Suprapubic skin (tissue), 4 donors: ENCODE data around the gene KAZN. TPM values are rescaled to one million over a fixed set of nuclear protein-coding genes. Genes with fewer than 3 reads are reported as not detected.

ENCODE experiments used
- DNase-seq, 2 donors: peaks; one replicate each; pipeline ENCODE4 v3.0.0-alpha.2; 2019; ENCODE audit warnings: low spot score in 2 of 2
- H3K27ac ChIP-seq: fragments of 200-600 bp; sonication (generic); one replicate; pipeline ENCODE4 v1.5.1; 2019
- H3K27me3 ChIP-seq: fragments of 200-600 bp; sonication (generic); one replicate; pipeline ENCODE4 v1.5.1; 2019
- H3K36me3 ChIP-seq: fragments of 200-600 bp; sonication (generic); one replicate; pipeline ENCODE4 v1.5.1; 2019
- H3K4me1 ChIP-seq: fragments of 200-600 bp; sonication (generic); one replicate; pipeline ENCODE4 v1.5.1; 2019
- H3K4me3 ChIP-seq: fragments of 200-600 bp; sonication (generic); one replicate; pipeline ENCODE4 v1.5.1; 2019; ENCODE audit warnings: mild to moderate bottlenecking
- H3K9me3 ChIP-seq: fragments of 200-600 bp; sonication (generic); one replicate; pipeline ENCODE4 v1.5.1; 2019
- CTCF ChIP-seq, 2 donors: fragments of 200-600 bp in 1 of 2; fragments of 450-650 bp in 1 of 2; sonication (generic) in 1 of 2; IDR thresholded peaks; one replicate each; pipeline ENCODE4 v1.5.1; 2016 to 2019; ENCODE audit warnings: antibody characterized with exemption in 2 of 2, mild to moderate bottlenecking in 1 of 2, moderate library complexity in 1 of 2
- EP300 ChIP-seq: sonication (generic); formaldehyde crosslinking; IDR thresholded peaks from one replicate; pipeline ENCODE4 v1.6.1; 2017; ENCODE audit warnings: antibody characterized with exemption
- POLR2A ChIP-seq, 2 donors: fragments of 450-650 bp; IDR thresholded peaks; one replicate each; pipeline ENCODE4 v1.6.1; 2017; ENCODE audit warnings: antibody characterized with exemption in 2 of 2, mild to moderate bottlenecking in 2 of 2, moderate library complexity in 2 of 2
- POLR2AphosphoS5 ChIP-seq, 3 donors: sonication (generic); formaldehyde crosslinking; IDR thresholded peaks; one replicate each; pipeline ENCODE4 v1.6.1; 2017; ENCODE audit warnings: antibody characterized with exemption in 3 of 3
- WGBS: methylation state at CpG from one replicate; pipeline ENCODE4 v1.1.5; 2018; 5-methylcytosine and 5-hydroxymethylcytosine counted together
- total RNA-seq, 4 donors: library from RNA; depleted of rRNA; stranded (reverse); fragments of >200 nt; gene quantifications; one replicate each; pipeline ENCODE4 v1.1.0, GENCODE V29; 2016

Gene KAZN
- total RNA-seq, 4 donors from 2014 or later = 29.2 to 37.5 (median 31.7) TPM

- Histone ChIP-seq H3K27me3 (peaks cover 5% of the 10 kb centered on the region), H3K4me3 (no peak overlapping the region), H3K36me3 (no peaks in the 10 kb centered on the region), H3K9me3 (no peaks in the 10 kb centered on the region), H3K27ac (no peak overlapping the region), H3K4me1 (peaks cover 6% of the 10 kb centered on the region)
- DNase-seq = no peak
- 0% methylated on average over 1 of the region's 1 CpG for WGBS
- TF ChIP-seq EP300 (no peak), POLR2AphosphoS5 (IDR thresholded peaks at IDR 0.05) (no peak), POLR2A (IDR thresholded peaks at IDR 0.05) (no peak), CTCF (IDR thresholded peaks at IDR 0.05) (no peak)
Observed at GRCh38 chr1:14606632-14607031, 8.1 kb downstream of the KAZN start.

GRCh38 chr1:14607295-14607694, 8.8 kb downstream of the KAZN start:
- Histone ChIP-seq H3K27ac (no peak overlapping the region), H3K9me3 (no peaks in the 10 kb centered on the region), H3K4me3 (no peak overlapping the region), H3K4me1 (peaks cover 2% of the 10 kb centered on the region), H3K27me3 (peaks cover 5% of the 10 kb centered on the region), H3K36me3 (no peaks in the 10 kb centered on the region)
- no peak for DNase-seq
- 82% methylated on average over 5 of the region's 5 CpGs for WGBS
- TF ChIP-seq CTCF (IDR thresholded peaks at IDR 0.05) = no peak
- TF ChIP-seq POLR2A (IDR thresholded peaks at IDR 0.05) = no peak
- no peak for TF ChIP-seq POLR2AphosphoS5 (IDR thresholded peaks at IDR 0.05)
- TF ChIP-seq EP300 = no peak

- Histone ChIP-seq H3K9me3 (no peaks in the 10 kb centered on the region), H3K4me1 (no peaks in the 10 kb centered on the region), H3K27me3 (no peaks in the 10 kb centered on the region), H3K27ac (no peak overlapping the region), H3K36me3 (no peaks in the 10 kb centered on the region), H3K4me3 (no peak overlapping the region)
- WGBS = 97% methylated on average over 3 of the region's 3 CpGs
- DNase-seq = no peak
- TF ChIP-seq POLR2A (IDR thresholded peaks at IDR 0.05) (no peak), CTCF (IDR thresholded peaks at IDR 0.05) (no peak), POLR2AphosphoS5 (IDR thresholded peaks at IDR 0.05) (no peak), EP300 (no peak)
Observed at GRCh38 chr1:14608308-14608707, 9.8 kb downstream of the KAZN start.

GRCh38 chr1:14610761-14611160, 12.3 kb downstream of the KAZN start:
- H3K36me3 ChIP-seq = no peaks in the 10 kb centered on the region
- H3K4me3 ChIP-seq = no peak overlapping the region
- no peaks in the 10 kb centered on the region for H3K9me3 ChIP-seq
- DNase-seq = no peak
- no peaks in the 10 kb centered on the region for H3K27me3 ChIP-seq
- 88% methylated on average over 4 of the region's 4 CpGs for WGBS
- H3K27ac ChIP-seq = no peak overlapping the region
- H3K4me1 ChIP-seq = no peaks in the 10 kb centered on the region
- TF ChIP-seq CTCF (IDR thresholded peaks at IDR 0.05) (no peak), POLR2AphosphoS5 (IDR thresholded peaks at IDR 0.05) (no peak), POLR2A (IDR thresholded peaks at IDR 0.05) (no peak), EP300 (no peak)

GRCh38 chr1:14611792-14612191, 13.3 kb downstream of the KAZN start:
- TF ChIP-seq CTCF (IDR thresholded peaks at IDR 0.05) (no peak), EP300 (no peak), POLR2AphosphoS5 (IDR thresholded peaks at IDR 0.05) (no peak), POLR2A (IDR thresholded peaks at IDR 0.05) (no peak)

More at GRCh38 chr1:14611792-14612191, 13.3 kb downstream of the KAZN start:
- Histone ChIP-seq H3K4me1 (no peaks in the 10 kb centered on the region), H3K36me3 (no peaks in the 10 kb centered on the region), H3K27me3 (no peaks in the 10 kb centered on the region), H3K4me3 (no peak overlapping the region), H3K9me3 (no peaks in the 10 kb centered on the region), H3K27ac (no peak overlapping the region)
- DNase-seq = no peak
- 99% methylated on average over 3 of the region's 3 CpGs for WGBS
